VCaP (cell line): Measurements from ENCODE around the gene OR2D2.
"Not testable (repeated sequence)": the region's sequence is repeated elsewhere in the genome, so short reads cannot be mapped to it uniquely, and the experiment has no call there.

Experiments used
- H3K27ac ChIP-seq: fragments of 450-650 bp; 2 replicates; pipeline ENCODE4 v1.5.1; 2017
- CTCF ChIP-seq: fragments of 450-650 bp; conservative IDR thresholded peaks from 2 replicates; pipeline ENCODE4 v1.5.1; 2017; ENCODE audit warnings: mild to moderate bottlenecking, moderate library complexity

Gene OR2D2

GRCh38 chr11:6876325-6876724, 16.0 kb downstream of the OR2D2 start, which contains the start of gene OR10A4:
Gene OR10A4 (plus strand): TSS chr11:6876625. CDS start chr11:6876648, 23 bp downstream.
- TF ChIP-seq CTCF, result no peak
- no peak within 1 kb of the TSS for H3K27ac ChIP-seq

- no peak for TF ChIP-seq CTCF
- no peak overlapping the region for H3K27ac ChIP-seq
Measured at GRCh38 chr11:6875761-6876160, 16.5 kb downstream of the OR2D2 start.

- H3K27ac ChIP-seq, result no peak overlapping the region
- TF ChIP-seq CTCF, result no peak
Measured at GRCh38 chr11:6871278-6871677, 21.0 kb downstream of the OR2D2 start.

GRCh38 chr11:6864438-6864837, 27.9 kb downstream of the OR2D2 start:
- H3K27ac ChIP-seq, result no peak overlapping the region
- no peak for TF ChIP-seq CTCF

- TF ChIP-seq CTCF, result no peak; the same call in 1 of the 2 replicates
Measured at GRCh38 chr11:6862961-6863360, 29.3 kb downstream of the OR2D2 start, which contains the start of gene OR10A2. Gene OR10A2 (plus strand): TSS chr11:6863057. CDS start chr11:6869755, 6,698 bp downstream.

GRCh38 chr11:6856871-6857270, 35.4 kb downstream of the OR2D2 start:
- no peak overlapping the region for H3K27ac ChIP-seq
- no peak for TF ChIP-seq CTCF

More at GRCh38 chr11:6862961-6863360, 29.3 kb downstream of the OR2D2 start, which contains the start of gene OR10A2:
- no peak within 1 kb of the TSS for H3K27ac ChIP-seq

- no peak overlapping the region for H3K27ac ChIP-seq
- TF ChIP-seq CTCF, result no peak
Measured at GRCh38 chr11:6855971-6856541, 36.2 kb downstream of the OR2D2 start.

GRCh38 chr11:6854801-6855200, 37.5 kb downstream of the OR2D2 start:
- not testable (repeated sequence) for H3K27ac ChIP-seq
